Epithelial cell of prostate (primary cell): ENCODE data around the gene TSC22D2.

ENCODE experiments used
- DNase-seq: peaks from one replicate; pipeline ENCODE4 v3.0.0-alpha.2; 2011; ENCODE audit warnings: low read depth, low spot score
- H3K27ac ChIP-seq: fragments of 450-650 bp; 2 replicates; pipeline ENCODE4 v1.5.1; 2017; ENCODE audit warnings: mild to moderate bottlenecking

Gene TSC22D2

GRCh38 chr3:150384296-150385212, 23.5 kb upstream of the TSC22D2 start:
- no peak overlapping the region for H3K27ac ChIP-seq
- DNase-seq, result no peak

DNA sequence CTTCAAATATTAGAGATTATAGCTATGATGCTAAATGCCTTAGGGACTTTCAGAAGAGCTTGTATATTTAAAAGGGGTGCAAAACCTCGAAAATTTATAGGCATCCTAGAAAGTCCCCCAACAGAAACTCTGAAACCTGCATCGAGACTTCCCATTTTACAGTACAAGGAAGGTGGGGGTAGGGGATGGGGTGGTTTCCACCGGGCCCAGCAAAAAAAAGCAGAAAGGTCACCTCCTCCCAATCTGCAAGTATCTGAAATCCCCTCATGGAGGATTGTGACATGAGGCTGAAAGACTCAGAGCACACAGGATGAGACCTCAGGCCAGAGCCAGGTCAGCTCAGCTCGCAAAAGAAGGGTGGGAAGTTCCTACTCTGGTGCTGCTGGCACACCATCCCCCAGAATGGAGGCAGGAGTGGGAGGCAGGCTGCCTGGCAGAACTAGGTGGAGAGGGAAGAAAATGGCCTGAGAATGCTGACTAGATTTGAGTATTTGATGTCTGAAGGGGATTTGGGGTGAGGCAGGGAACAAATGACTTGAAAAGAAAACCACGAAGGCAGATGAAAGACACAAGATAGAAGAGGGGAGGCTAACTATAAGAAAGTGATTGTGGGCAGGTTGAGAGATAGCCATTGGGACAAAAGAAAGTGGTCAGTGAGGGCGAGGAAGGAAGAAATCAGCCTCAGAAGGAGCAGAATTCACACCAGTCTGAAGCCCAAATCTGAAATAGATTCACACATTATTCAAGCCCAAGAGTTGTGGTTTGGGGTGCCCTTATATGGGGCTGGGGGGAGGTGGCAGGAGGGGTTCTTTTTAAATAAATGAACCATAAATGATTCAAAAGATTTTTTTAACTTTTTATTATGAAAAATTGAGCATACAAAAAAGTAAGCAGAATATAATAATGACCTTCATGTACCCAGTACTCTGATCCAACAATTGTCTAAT, 22.5 kb upstream of the TSC22D2 start:
- H3K27ac ChIP-seq, result no peak overlapping the region
- no peak for DNase-seq

DNA sequence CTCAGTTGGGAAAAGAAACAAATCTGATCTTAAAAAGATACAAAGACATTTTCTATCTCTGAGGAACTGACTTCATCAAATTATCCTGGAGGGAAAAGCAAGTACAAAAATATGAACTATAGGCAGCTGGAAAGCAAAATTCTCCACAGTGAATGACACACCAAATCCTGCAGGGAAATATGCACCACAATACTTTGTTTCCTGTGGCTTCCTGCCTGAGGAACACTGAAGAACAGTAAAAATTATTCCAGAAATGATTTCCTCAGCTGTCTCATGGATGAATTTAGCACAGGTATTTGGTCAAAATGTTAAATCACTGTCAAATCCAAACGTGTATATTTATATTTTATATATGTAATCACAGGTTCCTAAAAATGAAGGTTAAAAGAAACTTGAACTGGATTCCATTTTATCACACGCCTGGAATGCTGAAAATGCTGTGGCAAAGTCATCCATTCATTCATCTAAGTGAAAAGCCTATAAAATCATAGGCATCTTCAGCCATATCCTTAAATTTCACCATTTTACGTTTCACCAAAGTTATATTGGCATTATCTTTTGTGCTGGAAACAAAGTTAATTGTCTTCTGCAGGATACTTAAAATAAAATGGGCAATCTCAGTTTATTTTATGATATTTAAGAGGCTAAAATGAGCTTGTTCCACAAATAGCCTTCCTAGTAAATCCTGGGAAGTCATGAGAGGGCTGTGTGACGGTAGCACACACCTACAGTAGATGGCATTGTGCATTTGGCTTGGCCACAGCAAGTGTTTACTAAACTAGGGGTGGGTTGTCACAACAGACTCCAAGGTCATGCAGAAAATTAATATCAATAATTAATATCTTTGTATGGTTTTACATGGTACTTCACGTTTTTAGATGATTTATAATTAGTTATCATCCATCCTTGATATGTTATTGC, 19.3 kb upstream of the TSC22D2 start:
- H3K27ac ChIP-seq, result no peak overlapping the region
- DNase-seq, result no peak

- DNase-seq, result no peak
- no peak overlapping the region for H3K27ac ChIP-seq
Observed at GRCh38 chr3:150390087-150390486, 18.0 kb upstream of the TSC22D2 start.

DNA sequence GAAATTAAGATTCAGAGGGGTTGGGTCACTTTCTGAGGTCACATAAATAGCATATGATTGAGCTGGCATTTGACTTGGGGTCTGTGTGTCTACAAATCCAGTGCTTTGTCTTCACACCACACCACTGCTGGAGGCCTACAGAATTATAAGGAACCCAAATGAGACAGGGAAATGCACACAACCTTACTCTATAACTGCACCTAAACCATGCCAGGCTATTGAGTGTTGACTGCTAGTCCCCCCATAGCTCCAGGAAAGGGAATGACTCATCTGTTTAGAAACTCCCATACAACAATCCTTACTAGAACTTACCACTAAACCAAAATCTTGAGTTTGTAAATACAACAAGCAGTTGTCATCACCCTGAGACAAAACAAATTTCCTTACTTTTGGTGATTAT, 16.9 kb upstream of the TSC22D2 start:
- H3K27ac ChIP-seq, result no peak overlapping the region
- no peak for DNase-seq

GRCh38 chr3:150393745-150394144, 14.4 kb upstream of the TSC22D2 start:
- no peak for DNase-seq
- no peak overlapping the region for H3K27ac ChIP-seq

DNA sequence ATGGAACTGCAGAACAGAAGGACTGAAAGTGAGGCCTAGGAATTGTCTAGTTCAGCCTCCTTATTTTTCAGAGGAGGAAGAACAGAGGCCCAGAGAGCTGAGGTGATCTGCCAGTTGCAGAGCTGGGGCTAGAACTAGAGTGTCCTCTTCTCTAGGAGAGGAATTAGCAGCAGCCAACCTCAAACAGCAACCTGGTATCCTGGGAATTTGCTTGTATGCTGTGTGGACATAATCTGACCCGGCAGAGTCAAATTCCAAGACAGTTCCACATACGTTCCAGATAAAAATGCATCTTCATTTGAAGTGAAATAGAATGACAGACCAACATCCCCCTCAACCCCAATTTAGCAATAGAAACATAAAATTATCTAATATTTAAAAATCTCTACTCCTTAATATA, 13.5 kb upstream of the TSC22D2 start:
- DNase-seq, result no peak
- H3K27ac ChIP-seq, result no peak overlapping the region

DNA sequence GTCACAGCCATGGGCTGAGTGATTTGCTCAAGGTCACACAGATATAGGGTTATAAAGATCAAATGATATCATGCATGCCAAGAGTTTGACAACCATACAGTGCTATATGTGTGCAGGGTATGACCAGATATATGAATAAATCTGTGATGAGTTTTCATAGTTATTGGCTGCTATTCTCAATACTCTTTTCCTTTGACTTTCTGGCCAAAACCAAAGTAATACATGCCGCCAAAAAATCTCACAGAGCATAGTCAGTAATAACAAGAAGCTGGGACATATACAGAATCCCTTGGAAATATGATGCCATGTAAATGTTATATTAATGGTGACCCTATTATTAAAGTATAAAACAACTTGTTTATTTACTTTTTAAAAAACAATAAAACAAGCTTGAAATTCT, 11.6 kb upstream of the TSC22D2 start:
- H3K27ac ChIP-seq, result no peak overlapping the region
- no peak for DNase-seq

- no peak overlapping the region for H3K27ac ChIP-seq
- no peak for DNase-seq
Observed at GRCh38 chr3:150396956-150397550, 11.0 kb upstream of the TSC22D2 start.

GRCh38 chr3:150399060-150399459, 9.0 kb upstream of the TSC22D2 start:
- DNase-seq, result no peak
- no peak overlapping the region for H3K27ac ChIP-seq

GRCh38 chr3:150401285-150401684, 6.8 kb upstream of the TSC22D2 start:
- DNase-seq, result no peak
- H3K27ac ChIP-seq, result no peak overlapping the region

DNA sequence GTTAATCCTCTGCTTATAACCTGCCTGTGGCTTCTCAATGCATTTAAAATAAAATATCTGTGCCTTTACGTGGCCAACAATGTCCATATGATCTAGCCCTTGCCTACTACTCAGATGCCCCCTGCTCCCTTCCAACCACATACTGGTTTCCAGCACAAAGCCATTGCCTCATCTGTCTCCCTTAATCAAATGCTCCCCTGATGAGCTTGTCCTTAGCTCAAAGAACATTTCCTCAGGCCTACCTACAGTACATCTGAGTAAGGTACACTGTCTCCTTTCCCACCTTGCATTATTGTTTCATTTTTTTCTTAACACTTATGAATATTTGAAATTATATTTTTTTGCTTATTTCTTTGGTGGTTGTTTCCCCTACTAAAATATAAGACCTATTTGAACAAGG, 5.9 kb upstream of the TSC22D2 start:
- H3K27ac ChIP-seq, result no peak overlapping the region
- DNase-seq, result no peak

DNA sequence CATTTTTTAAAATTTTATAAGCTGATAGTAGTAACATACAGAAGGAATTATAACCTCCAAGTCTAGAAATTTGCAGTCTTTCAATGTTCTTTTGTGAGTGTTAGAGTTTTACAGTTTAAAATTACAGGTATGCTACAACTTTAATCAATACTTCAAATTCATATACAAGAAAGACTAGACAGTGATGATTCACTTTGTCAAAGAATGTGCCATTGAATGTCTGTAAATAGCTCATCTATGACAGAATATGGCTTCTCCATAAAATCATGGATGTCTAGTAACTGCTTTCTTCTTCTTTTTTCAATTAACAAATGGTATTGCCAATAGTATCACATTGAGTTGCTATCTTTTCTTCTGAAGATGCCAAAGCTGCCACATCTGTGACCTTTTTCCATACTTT, 4.1 kb upstream of the TSC22D2 start:
- DNase-seq, result no peak
- no peak overlapping the region for H3K27ac ChIP-seq

- DNase-seq, result no peak
- peak overlapping the region; percentile 99 for H3K27ac ChIP-seq
Observed at GRCh38 chr3:150407051-150407807, 869 bp upstream of the TSC22D2 start.

- H3K27ac ChIP-seq, result peak overlapping the region; percentile 99
- DNase-seq, result no peak
Observed at GRCh38 chr3:150407808-150408220, 284 bp upstream of the TSC22D2 start.

GRCh38 chr3:150409125-150409511, 1.0 kb downstream of the TSC22D2 start:
- peak overlapping the region; percentile 99 for H3K27ac ChIP-seq
- DNase-seq, result no peak

- DNase-seq, result no peak
- H3K27ac ChIP-seq, result peak overlapping the region; percentile 99
Observed at GRCh38 chr3:150409512-150410310, 1.6 kb downstream of the TSC22D2 start.
